H54 (cell line): ENCODE results near the gene CHD6.

ENCODE experiments used
- DNase-seq: peaks from one replicate; pipeline ENCODE4 v3.0.0; 2011; ENCODE audit warnings: low spot score, mixed read lengths; ENCODE audit not compliant: insufficient read length
- FAIRE-seq: peaks from 3 replicates; lab custom pipeline; 2011; peaks lifted over from hg19 to GRCh38; lab: Jason Lieb, UNC
- POLR2A ChIP-seq: IDR thresholded peaks from 2 replicates; pipeline ENCODE4 v1.6.1; 2011; ENCODE audit warnings: low read depth, mild to moderate bottlenecking, low read length

CHD6 gene

GRCh38 chr20:41617902-41618806 is at the start of gene CHD6:
CHD6 (minus strand) TSS chr20:41618377; CDS start chr20:41551337, 67,040 bp downstream.
- TF ChIP-seq POLR2A = no peak
- DNase-seq = peak; percentile 99
- FAIRE-seq = peak; percentile 88

DNA sequence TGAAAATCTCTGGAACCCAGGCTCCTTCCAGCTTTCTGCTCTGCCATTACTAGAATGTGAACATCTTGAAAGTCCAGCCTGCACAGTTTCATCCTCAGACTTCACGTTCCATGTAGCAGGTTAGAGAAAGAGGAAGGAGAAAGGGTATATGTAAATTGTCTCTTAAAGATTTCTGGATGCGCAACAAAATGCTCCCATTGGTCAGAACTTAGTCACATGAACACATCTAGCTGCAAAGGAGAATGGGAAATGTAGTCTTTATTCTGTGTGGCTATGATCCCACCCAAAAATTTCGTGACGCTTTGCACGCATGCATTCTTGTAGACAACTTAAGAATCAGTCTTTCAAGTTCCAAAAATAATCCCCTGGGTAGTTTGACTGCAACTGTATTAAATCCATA is 46.4 kb upstream of the CHD6 start:
- TF ChIP-seq POLR2A = no peak
- peak; percentile 22 for DNase-seq

GRCh38 chr20:41657655-41658054 is 39.5 kb upstream of the CHD6 start:
- no peak for DNase-seq
- no peak for TF ChIP-seq POLR2A
- FAIRE-seq = no peak

More for the DNA sequence above, 46.4 kb upstream of the CHD6 start:
- FAIRE-seq = peak; percentile 76

- TF ChIP-seq POLR2A = no peak
- DNase-seq (no peak), FAIRE-seq (no peak)
Observed at GRCh38 chr20:41655962-41656618, 37.9 kb upstream of the CHD6 start.

DNA sequence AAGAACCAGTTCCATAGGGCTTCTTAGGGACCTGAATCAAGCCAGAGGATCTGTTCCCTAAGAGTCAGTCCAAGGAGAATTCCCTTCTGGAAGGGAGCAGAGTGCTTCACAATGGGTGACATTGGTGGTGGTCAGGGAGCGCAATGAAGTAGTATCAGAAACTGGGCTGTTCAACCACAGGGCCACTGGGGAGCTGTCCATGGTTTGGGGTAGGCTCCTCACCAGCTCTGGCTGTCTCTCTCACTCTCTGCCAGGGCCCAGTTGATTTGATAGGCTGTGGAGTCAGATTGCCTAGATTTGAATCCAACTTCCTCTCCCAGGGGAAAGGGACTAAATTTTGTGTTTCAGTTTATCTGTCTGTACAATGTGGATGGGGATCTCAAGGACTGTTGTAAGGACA is 36.7 kb upstream of the CHD6 start:
- DNase-seq (no peak), FAIRE-seq (no peak)
- TF ChIP-seq POLR2A = no peak

DNA sequence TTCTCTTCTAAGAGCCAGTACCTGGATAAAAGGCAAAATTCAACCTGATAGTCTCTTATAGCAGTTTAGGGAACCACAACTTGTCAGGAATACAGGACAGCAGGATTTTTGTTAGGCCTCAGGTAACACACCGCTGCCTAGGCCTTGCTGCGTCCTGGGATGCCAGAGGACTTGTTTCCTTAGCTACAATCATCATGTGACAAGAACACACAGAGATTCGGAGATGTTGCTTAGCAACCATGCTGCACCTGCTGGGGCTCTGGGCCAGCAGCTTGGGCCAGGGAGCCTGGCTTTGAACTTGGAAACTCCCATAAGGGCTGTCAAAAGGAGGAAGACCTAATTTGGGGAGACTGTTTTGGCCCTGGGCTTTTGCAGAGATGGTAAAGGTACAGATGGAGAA is 36.1 kb upstream of the CHD6 start:
- FAIRE-seq = no peak

DNA sequence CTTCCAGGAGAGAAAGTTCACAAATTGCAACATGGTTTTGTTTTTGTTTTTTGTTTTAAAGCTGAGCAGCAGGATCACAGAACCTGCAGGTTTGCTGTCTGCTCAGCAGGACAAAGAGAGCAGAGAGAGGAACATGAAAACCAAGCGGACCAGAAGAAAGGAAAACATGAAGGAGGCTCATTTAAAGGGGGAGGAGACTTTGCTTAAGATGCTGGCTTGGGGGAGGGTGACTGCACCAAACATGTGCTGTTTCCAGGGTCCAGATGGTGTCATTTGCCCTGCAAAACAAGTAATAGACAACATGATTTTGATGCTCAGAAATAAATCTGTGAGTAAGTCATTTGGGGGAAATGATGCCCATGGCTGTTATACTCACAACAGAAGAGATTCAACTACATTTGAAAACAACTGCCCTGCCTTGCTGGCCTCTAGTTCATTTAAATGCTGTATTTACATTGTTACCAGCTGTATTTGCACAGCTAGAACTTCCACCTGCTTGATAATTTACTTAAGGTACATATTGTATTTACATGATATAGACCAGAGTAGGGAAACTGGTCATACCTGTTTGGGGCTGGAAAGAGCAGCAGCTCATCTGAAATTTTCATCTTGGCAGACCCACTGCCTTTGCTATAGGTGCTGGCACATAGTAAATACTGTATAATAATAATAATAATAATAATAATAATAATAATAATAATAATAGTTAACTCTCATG is 32.2 kb upstream of the CHD6 start:
- DNase-seq (no peak), FAIRE-seq (no peak)
- no peak for TF ChIP-seq POLR2A

More for the DNA sequence above, 36.1 kb upstream of the CHD6 start:
- no peak for TF ChIP-seq POLR2A
- DNase-seq = no peak

- FAIRE-seq (no peak), DNase-seq (no peak)
- TF ChIP-seq POLR2A = no peak
Observed at GRCh38 chr20:41649489-41649888, 31.3 kb upstream of the CHD6 start.

- FAIRE-seq = no peak
- no peak for DNase-seq
- TF ChIP-seq POLR2A = no peak
Observed at GRCh38 chr20:41645372-41645771, 27.2 kb upstream of the CHD6 start.

DNA sequence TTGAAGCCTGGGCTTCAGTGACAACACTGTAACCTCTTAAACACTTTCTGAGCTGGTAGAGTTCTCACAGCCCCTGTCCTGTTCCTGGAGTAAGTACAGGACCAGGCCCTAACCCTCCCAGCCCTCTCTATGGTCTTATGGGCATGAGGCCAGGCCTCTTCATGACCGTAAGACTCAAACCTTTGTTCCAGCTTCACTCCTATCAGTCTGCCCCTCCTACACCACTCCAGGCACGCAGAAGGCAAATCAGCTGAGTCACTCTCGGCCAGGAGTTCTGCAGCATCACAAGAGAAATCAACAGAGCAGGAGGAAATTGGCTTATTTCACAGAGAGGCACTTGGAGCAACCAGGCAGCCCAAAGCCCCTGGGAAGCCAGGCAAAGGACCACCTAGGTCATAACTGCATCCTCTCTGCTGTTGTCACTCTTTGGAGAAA is 25.3 kb upstream of the CHD6 start:
- FAIRE-seq = no peak
- TF ChIP-seq POLR2A = no peak
- peak; percentile 40 for DNase-seq

DNA sequence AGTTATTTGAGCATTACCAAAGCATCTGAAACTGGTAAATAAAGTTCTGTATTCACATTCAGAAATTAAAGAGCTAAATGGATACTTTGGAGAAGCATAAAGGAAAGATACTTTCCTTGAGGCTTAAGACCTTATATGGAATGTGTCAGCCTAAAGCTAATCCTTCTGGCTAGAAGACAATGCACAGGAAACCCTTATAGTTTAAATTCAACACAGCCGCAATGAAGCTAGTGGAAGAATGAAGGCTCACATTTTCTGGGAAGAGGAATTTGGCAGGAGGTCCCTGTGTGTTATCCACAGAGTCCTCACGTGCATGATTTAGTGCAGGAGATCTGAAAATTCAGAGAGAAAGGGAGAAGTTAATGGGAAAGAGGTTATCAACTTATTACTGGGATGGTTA is 21.5 kb upstream of the CHD6 start:
- FAIRE-seq (no peak), DNase-seq (no peak)
- no peak for TF ChIP-seq POLR2A

GRCh38 chr20:41638456-41638855 is 20.3 kb upstream of the CHD6 start:
- no peak for TF ChIP-seq POLR2A
- no peak for FAIRE-seq
- DNase-seq = no peak

- no peak for TF ChIP-seq POLR2A
- no peak for FAIRE-seq
- no peak for DNase-seq
Observed at GRCh38 chr20:41635158-41635557, 17.0 kb upstream of the CHD6 start.

GRCh38 chr20:41632896-41633295 is 14.7 kb upstream of the CHD6 start:
- no peak for TF ChIP-seq POLR2A
- FAIRE-seq (no peak), DNase-seq (no peak)
